Effector memory CD4-positive, alpha-beta T cell (primary cell): ENCODE data around the gene HIPK4.
A peak's percentile ranks its signal among the peaks of the same experiment; 100 is the strongest.
"Not testable (repeated sequence)": the region's sequence is repeated elsewhere in the genome, so short reads cannot be mapped to it uniquely, and the experiment has no call there.

Source experiments
- DNase-seq, 3 donors: peaks; one replicate each; pipeline ENCODE4 v3.0.0-alpha.2; 2020
- H3K27ac ChIP-seq: 2 replicates; pipeline ENCODE4 v1.7.0; 2013; ENCODE audit warnings: mild to moderate bottlenecking, low read length, moderate library complexity; ENCODE audit not compliant: insufficient read depth, poor library complexity, severe bottlenecking
- H3K27me3 ChIP-seq: replicated peaks from 2 replicates; pipeline ENCODE4 v1.7.0; 2013; ENCODE audit warnings: mild to moderate bottlenecking, low read length; ENCODE audit not compliant: insufficient read depth, control insufficient read depth, poor library complexity, severe bottlenecking
- H3K36me3 ChIP-seq: 2 replicates; pipeline ENCODE4 v1.7.0; 2013; ENCODE audit warnings: mild to moderate bottlenecking, low read length, moderate library complexity; ENCODE audit not compliant: control insufficient read depth, insufficient read depth
- H3K4me1 ChIP-seq: 2 replicates; pipeline ENCODE4 v1.7.0; 2013; ENCODE audit warnings: low read length, mild to moderate bottlenecking; ENCODE audit not compliant: control insufficient read depth, insufficient read depth, poor library complexity, severe bottlenecking
- H3K4me3 ChIP-seq: 2 replicates; pipeline ENCODE4 v1.7.0; 2013; ENCODE audit warnings: low read length, low read depth, mild to moderate bottlenecking; ENCODE audit not compliant: insufficient read depth, poor library complexity, severe bottlenecking
- H3K9me3 ChIP-seq: 2 replicates; pipeline ENCODE4 v1.7.0; 2013; ENCODE audit warnings: mild to moderate bottlenecking, low read length, moderate library complexity; ENCODE audit not compliant: control insufficient read depth
- total RNA-seq, 3 donors: gene quantifications; one replicate each; lab custom pipeline; 2026; lab: John Stamatoyannopoulos, UW

The HIPK4 gene
- total RNA-seq, result 0 to 0.26 (median 0.19) reads per million in 3 donors

GRCh38 chr19:40390084-40390742, at the start of gene HIPK4:
Gene HIPK4 (minus strand): TSS chr19:40390181. CDS start chr19:40389902, 279 bp downstream.
- Histone ChIP-seq H3K4me3 (no peak within 1 kb of the TSS), H3K27me3 (no peaks in the 10 kb centered on the region), H3K9me3 (no peaks in the 10 kb centered on the region), H3K27ac (no peak within 1 kb of the TSS), H3K4me1 (no peaks in the 10 kb centered on the region), H3K36me3 (no peaks in the 10 kb centered on the region)
- no peak for DNase-seq

- Histone ChIP-seq H3K4me3 (no peak overlapping the region), H3K9me3 (no peaks in the 10 kb centered on the region), H3K36me3 (peaks cover 19% of the 10 kb centered on the region), H3K27me3 (no peaks in the 10 kb centered on the region), H3K27ac (no peak overlapping the region), H3K4me1 (peaks cover 9% of the 10 kb centered on the region)
- DNase-seq, result no peak
Observed at GRCh38 chr19:40438284-40438683, 48.3 kb upstream of the HIPK4 start.

DNA sequence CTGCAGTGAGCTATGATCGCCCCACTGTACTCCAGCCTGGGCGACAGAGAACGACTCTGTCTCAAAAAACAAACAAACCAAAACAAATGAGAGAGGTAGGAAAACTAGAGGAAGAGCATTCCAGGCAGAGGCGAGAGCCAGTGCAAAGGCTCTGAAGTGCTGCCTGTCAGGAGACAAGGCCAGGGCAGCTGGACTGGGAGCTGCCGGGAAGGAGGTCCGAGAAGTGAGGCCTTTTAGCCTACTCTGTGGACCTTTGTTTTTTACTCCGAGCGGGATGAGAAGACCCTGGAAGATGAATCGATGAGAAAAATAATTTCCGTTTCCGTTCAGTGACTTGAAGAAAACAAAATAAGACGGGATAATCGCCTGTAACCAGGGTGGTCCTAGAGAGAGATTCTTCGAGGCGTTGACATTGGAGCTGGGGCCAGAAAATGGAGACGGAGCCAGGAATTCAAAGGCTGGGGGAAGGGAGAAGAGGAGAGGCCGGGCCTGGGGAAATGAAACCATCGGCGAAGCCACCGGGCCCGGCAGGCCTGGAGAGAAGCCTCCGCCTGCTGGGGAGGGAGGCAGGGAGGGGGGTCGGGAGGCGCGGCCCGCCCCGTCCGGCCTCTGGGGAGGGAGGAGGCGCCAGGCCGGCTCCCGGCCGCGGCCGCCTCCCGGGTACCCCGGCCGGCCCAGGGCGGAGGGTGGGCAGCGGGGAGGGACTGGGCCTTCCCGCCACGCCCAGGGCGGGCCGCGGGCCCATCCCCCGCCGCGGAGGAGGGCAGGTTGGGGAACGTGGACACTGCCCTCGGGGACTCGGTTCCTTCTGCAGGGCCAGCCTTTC, 43.6 kb upstream of the HIPK4 start:
- H3K36me3 ChIP-seq, result no peaks in the 10 kb centered on the region
- no peaks in the 10 kb centered on the region for H3K9me3 ChIP-seq
- peaks cover 5% of the 10 kb centered on the region for H3K4me1 ChIP-seq
- no peaks in the 10 kb centered on the region for H3K27me3 ChIP-seq
- peak; percentile 26 to 43 (median 35) for DNase-seq
- peak overlapping the region; percentile 62 for H3K27ac ChIP-seq
- peak overlapping the region; percentile 50 for H3K4me3 ChIP-seq

DNA sequence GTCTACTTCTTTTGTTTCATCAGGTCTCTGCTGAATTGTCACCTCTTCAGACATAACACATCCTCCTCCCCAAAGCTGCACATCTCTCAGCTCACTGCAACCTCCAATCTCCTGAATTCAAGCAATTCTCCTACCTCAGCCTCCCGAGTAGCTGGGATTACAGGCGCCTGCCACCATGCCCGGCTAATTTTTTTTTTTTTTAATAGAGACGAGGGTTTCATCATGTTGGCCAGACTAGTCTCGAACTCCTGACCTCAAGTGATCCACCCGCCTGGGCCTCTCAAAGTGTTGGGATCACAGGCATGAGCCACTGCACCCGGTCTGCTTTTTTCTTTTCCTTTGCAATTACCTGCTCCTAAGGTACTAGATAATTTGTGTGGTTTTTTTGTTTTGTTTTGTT, 42.8 kb upstream of the HIPK4 start:
- H3K9me3 ChIP-seq, H3K27me3 ChIP-seq, H3K27ac ChIP-seq, DNase-seq, H3K36me3 ChIP-seq, H3K4me1 ChIP-seq, H3K4me3 ChIP-seq: not testable (repeated sequence)

DNA sequence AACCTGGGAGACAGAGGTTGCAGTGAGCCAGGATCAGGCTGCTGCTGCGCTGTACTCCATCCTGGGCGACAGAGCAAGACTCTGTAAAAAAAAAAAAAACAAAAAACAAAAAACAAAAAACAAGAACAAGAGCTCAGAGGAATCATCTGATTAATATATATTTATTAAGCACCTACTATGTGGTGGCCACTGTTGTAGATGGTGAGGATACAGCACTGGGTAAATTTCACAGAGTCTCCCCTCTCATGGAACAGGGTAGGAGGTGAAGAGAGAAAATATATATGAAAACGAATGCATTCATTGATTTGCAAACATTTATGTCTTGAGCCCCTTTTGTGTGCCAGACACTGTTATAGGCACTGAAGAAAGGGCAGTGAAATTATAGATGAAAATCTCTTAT, 41.7 kb upstream of the HIPK4 start:
- Histone ChIP-seq H3K27me3 (no peaks in the 10 kb centered on the region), H3K9me3 (no peaks in the 10 kb centered on the region), H3K4me3 (no peak overlapping the region), H3K4me1 (peaks cover 5% of the 10 kb centered on the region), H3K36me3 (no peaks in the 10 kb centered on the region), H3K27ac (no peak overlapping the region)
- no peak for DNase-seq

DNA sequence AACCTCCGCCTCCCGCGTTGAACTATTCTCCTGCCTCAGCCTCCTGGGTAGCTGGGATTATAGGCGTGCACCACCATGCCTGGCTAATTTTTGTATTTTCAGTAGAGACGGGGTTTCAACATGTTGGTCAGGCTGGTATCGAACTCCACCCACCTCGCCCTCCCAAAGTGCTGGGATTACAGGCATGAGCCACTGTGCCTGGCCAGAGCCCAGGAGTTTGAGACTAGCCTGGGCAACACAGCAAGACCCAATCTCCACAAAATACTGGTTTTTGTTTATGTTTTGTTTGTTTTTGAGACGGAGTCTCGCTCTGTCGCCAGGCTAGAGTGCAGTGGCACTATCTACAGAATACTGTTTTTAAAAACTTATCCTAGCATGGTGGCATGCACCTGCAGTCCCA, 40.3 kb upstream of the HIPK4 start:
- DNase-seq, H3K27ac ChIP-seq, H3K4me1 ChIP-seq, H3K27me3 ChIP-seq, H3K36me3 ChIP-seq, H3K9me3 ChIP-seq, H3K4me3 ChIP-seq: not testable (repeated sequence)

- not testable (repeated sequence) for H3K9me3 ChIP-seq, H3K36me3 ChIP-seq, H3K27ac ChIP-seq, H3K27me3 ChIP-seq, H3K4me3 ChIP-seq, DNase-seq
- H3K4me1 ChIP-seq, result peaks cover 14% of the 10 kb centered on the region
Observed at GRCh38 chr19:40428197-40428596, 38.2 kb upstream of the HIPK4 start.

DNA sequence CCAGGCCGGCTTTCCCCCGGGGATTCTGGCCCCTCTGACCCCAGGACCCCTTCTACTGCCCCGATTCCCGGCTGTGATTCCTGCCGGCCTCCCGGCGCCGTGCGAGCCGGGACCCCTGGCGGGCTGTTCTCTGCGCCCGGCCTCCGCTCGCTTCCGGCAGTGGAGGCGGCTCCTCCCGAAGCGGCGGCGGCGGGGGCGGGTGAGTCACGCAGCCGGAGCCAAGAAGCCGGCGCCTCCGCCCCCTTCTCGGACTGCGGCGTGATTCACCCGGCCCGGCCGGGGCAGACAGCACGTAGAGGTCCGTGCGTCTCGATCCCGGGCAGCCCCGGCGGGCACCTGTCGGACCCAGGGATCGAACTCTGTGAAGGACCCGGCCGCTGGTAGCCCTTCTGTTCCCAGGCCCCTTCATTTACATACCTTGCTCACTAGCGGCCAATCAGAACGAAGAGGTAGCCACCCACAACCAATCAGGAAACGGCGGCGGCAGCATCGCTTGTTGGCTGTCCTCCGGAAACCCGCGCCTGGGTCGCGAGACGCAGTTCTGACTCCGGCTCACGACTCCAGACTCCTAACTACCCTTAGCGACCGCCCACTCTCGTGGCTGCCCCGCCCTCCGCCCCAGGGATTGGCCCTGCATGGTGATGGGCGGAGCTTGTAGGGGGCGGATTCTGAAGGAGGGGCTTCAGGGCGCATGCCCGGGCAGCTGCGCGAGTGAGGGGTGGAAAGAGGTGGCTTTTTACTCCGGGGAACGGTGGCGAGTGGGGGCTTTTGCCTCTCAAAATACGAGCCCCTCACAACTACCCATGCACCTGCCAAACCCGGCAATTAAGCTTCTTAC, 35.7 kb upstream of the HIPK4 start, which contains the start of gene SERTAD1:
Gene SERTAD1, minus strand, starts transcription at position 543 of the 838 bp plus-strand sequence. CDS start 2,446 bp downstream, outside the sequence.
- Histone ChIP-seq H3K27ac (peak within 1 kb of the TSS; percentile 96), H3K4me1 (peaks cover 17% of the 10 kb centered on the region), H3K36me3 (peaks cover 5% of the 10 kb centered on the region), H3K9me3 (no peaks in the 10 kb centered on the region), H3K27me3 (no peaks in the 10 kb centered on the region), H3K4me3 (peak within 1 kb of the TSS; percentile 87)
- DNase-seq, result peak; percentile 100

- Histone ChIP-seq H3K4me1 (peaks cover 17% of the 10 kb centered on the region), H3K27ac (peak overlapping the region; percentile 96)
- no peak for DNase-seq
Observed at GRCh38 chr19:40424637-40425449, 34.9 kb upstream of the HIPK4 start.

More at GRCh38 chr19:40424637-40425449, 34.9 kb upstream of the HIPK4 start:
- no peaks in the 10 kb centered on the region for H3K9me3 ChIP-seq
- peaks cover 5% of the 10 kb centered on the region for H3K36me3 ChIP-seq
- peak overlapping the region; percentile 87 for H3K4me3 ChIP-seq
- H3K27me3 ChIP-seq, result no peaks in the 10 kb centered on the region
